Hepatocyte (in vitro differentiated cells): Measurements from ENCODE around the gene TMEM143. TPM values are rescaled to one million over a fixed set of nuclear protein-coding genes. Genes with fewer than 3 reads are reported as not detected.

Experiments
- DNase-seq: peaks from one replicate; pipeline ENCODE4 v3.0.0-alpha.2; 2016; ENCODE audit warnings: low spot score
- H2AFZ ChIP-seq: fragments of 200-600 bp; sonication (generic); 2 replicates; pipeline ENCODE4 v1.6.0; 2016; ENCODE audit warnings: antibody characterized with exemption, mild to moderate bottlenecking
- H3K27ac ChIP-seq: fragments of 200-600 bp; sonication (generic); 2 replicates; pipeline ENCODE4 v1.5.1; 2016; ENCODE audit warnings: mild to moderate bottlenecking
- H3K27me3 ChIP-seq: fragments of 200-600 bp; sonication (generic); 2 replicates; pipeline ENCODE4 v1.6.1; 2016
- H3K36me3 ChIP-seq: fragments of 200-600 bp; sonication (generic); replicated peaks from 2 replicates; pipeline ENCODE4 v1.5.1; 2016; ENCODE audit warnings: low read depth; ENCODE audit not compliant: insufficient read depth
- H3K4me1 ChIP-seq: fragments of 200-600 bp; sonication (generic); 2 replicates; pipeline ENCODE4 v1.5.1; 2016; ENCODE audit warnings: mild to moderate bottlenecking, moderate library complexity; ENCODE audit not compliant: insufficient read depth
- H3K4me2 ChIP-seq: fragments of 200-600 bp; sonication (generic); 2 replicates; pipeline ENCODE4 v1.6.0; 2016
- H3K4me3 ChIP-seq: fragments of 200-600 bp; sonication (generic); 2 replicates; pipeline ENCODE4 v1.5.1; 2016; ENCODE audit warnings: mild to moderate bottlenecking
- H3K79me2 ChIP-seq: fragments of 200-600 bp; sonication (generic); 2 replicates; pipeline ENCODE4 v1.6.0; 2017; ENCODE audit warnings: mild to moderate bottlenecking
- H3K9me2 ChIP-seq: fragments of 200-600 bp; sonication (generic); replicated peaks from 2 replicates; pipeline ENCODE4 v1.6.0; 2017; ENCODE audit warnings: mild to moderate bottlenecking; ENCODE audit not compliant: insufficient read depth
- H3K9me3 ChIP-seq: fragments of 200-600 bp; sonication (generic); 2 replicates; pipeline ENCODE4 v1.5.1; 2016; ENCODE audit warnings: low read depth, mild to moderate bottlenecking
- H4K20me1 ChIP-seq: fragments of 200-600 bp; sonication (generic); 2 replicates; pipeline ENCODE4 v1.6.0; 2016; ENCODE audit warnings: mild to moderate bottlenecking; ENCODE audit not compliant: insufficient read depth, poor library complexity, severe bottlenecking
- CTCF ChIP-seq: fragments of 200-600 bp; sonication (generic); IDR thresholded peaks from 2 replicates; pipeline ENCODE4 v1.5.1; 2016; ENCODE audit warnings: antibody characterized with exemption, mild to moderate bottlenecking; ENCODE audit not compliant: poor library complexity
- EZH2 ChIP-seq: fragments of 200-600 bp; sonication (generic); IDR thresholded peaks from 2 replicates; pipeline ENCODE4 v1.6.1; 2016; ENCODE audit warnings: antibody characterized with exemption, mild to moderate bottlenecking, borderline replicate concordance
- EZH2phosphoT487 ChIP-seq: fragments of 200-600 bp; sonication (generic); IDR thresholded peaks from one replicate; pipeline ENCODE4 v1.6.1; 2018; ENCODE audit warnings: antibody characterized with exemption, mild to moderate bottlenecking, low read depth, moderate library complexity; ENCODE audit not compliant: unreplicated experiment, severe bottlenecking
- WGBS: methylation state at CpG from one replicate; pipeline ENCODE4 v1.1.6; 2016; ENCODE audit warnings: low lambda C conversion rate; ENCODE audit errors: missing lambda C conversion rate; 5-methylcytosine and 5-hydroxymethylcytosine counted together
- polyA plus RNA-seq: library from polyadenylated mRNA; unstranded; fragments of >200 nt; fragmentation: Nextera tagmentation; extraction: Ambion mirVana; gene quantifications from 2 replicates; pipeline ENCODE4 v1.2.1, GENCODE V29; 2016
- total RNA-seq: library from RNA; depleted of rRNA; stranded (reverse); fragments of >200 nt; gene quantifications from 2 replicates; pipeline ENCODE4 v1.2.3, GENCODE V29; 2014

TMEM143 gene
- total and polyA plus RNA-seq, 2 experiments from 2014 or later = 5.9 to 11.2 TPM

- H3K27me3 ChIP-seq = peaks cover 47% of the 10 kb centered on the region
- peak overlapping the region; percentile 48 for H3K27ac ChIP-seq
- 8% methylated on average over 9 of the region's 17 CpGs for WGBS
- no peaks in the 10 kb centered on the region for H3K36me3 ChIP-seq
- no peaks in the 10 kb centered on the region for H3K9me2 ChIP-seq
- peak overlapping the region; percentile 78 for H2AFZ ChIP-seq
- no peaks in the 10 kb centered on the region for H3K79me2 ChIP-seq
- H3K9me3 ChIP-seq = no peaks in the 10 kb centered on the region
- H3K4me3 ChIP-seq = peak overlapping the region; percentile 36
- TF ChIP-seq EZH2phosphoT487 = no peak
- TF ChIP-seq EZH2 = no peak
- TF ChIP-seq CTCF = no peak
- peaks cover 38% of the 10 kb centered on the region for H3K4me1 ChIP-seq
- H3K4me2 ChIP-seq = peak overlapping the region; percentile 85
- DNase-seq = no peak
- no peaks in the 10 kb centered on the region for H4K20me1 ChIP-seq
Observed at GRCh38 chr19:48398102-48398374, 34.3 kb upstream of the TMEM143 start.

- no peaks in the 10 kb centered on the region for H3K9me3 ChIP-seq
- DNase-seq = no peak
- H4K20me1 ChIP-seq = no peaks in the 10 kb centered on the region
- no peaks in the 10 kb centered on the region for H3K36me3 ChIP-seq
- peak overlapping the region; percentile 78 for H2AFZ ChIP-seq
- H3K79me2 ChIP-seq = no peaks in the 10 kb centered on the region
- WGBS = 65% methylated on average over 21 of the region's 22 CpGs
- H3K4me1 ChIP-seq = peaks cover 38% of the 10 kb centered on the region
- H3K4me3 ChIP-seq = no peak overlapping the region
- peak overlapping the region; percentile 85 for H3K4me2 ChIP-seq
- peaks cover 50% of the 10 kb centered on the region for H3K27me3 ChIP-seq
- TF ChIP-seq EZH2 (no peak), EZH2phosphoT487 (no peak), CTCF (no peak)
- no peaks in the 10 kb centered on the region for H3K9me2 ChIP-seq
- H3K27ac ChIP-seq = peak overlapping the region; percentile 48
Observed at GRCh38 chr19:48397263-48398101, 33.7 kb upstream of the TMEM143 start.

GRCh38 chr19:48396824-48397176 lies 33.1 kb upstream of the TMEM143 start:
- H3K27me3 ChIP-seq = peaks cover 50% of the 10 kb centered on the region
- no peak overlapping the region for H3K27ac ChIP-seq
- no peaks in the 10 kb centered on the region for H3K9me2 ChIP-seq
- H4K20me1 ChIP-seq = no peaks in the 10 kb centered on the region
- no peak for TF ChIP-seq EZH2
- H2AFZ ChIP-seq = no peak overlapping the region
- no peaks in the 10 kb centered on the region for H3K79me2 ChIP-seq
- 78% methylated on average over 2 of the region's 2 CpGs for WGBS
- H3K4me2 ChIP-seq = peak overlapping the region; percentile 85
- no peak for DNase-seq
- H3K9me3 ChIP-seq = no peaks in the 10 kb centered on the region
- H3K4me1 ChIP-seq = peaks cover 38% of the 10 kb centered on the region
- H3K36me3 ChIP-seq = no peaks in the 10 kb centered on the region
- H3K4me3 ChIP-seq = no peak overlapping the region

GRCh38 chr19:48396016-48396823 lies 32.5 kb upstream of the TMEM143 start:
- DNase-seq = no peak
- H3K4me3 ChIP-seq = no peak overlapping the region

More at GRCh38 chr19:48396016-48396823, 32.5 kb upstream of the TMEM143 start:
- Histone ChIP-seq H3K36me3 (no peaks in the 10 kb centered on the region), H3K79me2 (peaks cover under 1% of the 10 kb centered on the region), H2AFZ (no peak overlapping the region), H3K4me1 (peaks cover 38% of the 10 kb centered on the region), H3K9me3 (no peaks in the 10 kb centered on the region), H3K9me2 (no peaks in the 10 kb centered on the region), H3K27ac (no peak overlapping the region), H4K20me1 (no peaks in the 10 kb centered on the region), H3K27me3 (peaks cover 50% of the 10 kb centered on the region), H3K4me2 (peak overlapping the region; percentile 95)
- TF ChIP-seq CTCF (no peak), EZH2phosphoT487 (no peak), EZH2 (no peak)
- 57% methylated on average over 12 of the region's 24 CpGs for WGBS
